Esophagus squamous epithelium (tissue), 4 donors: ENCODE data around the gene UBXN11.

Experiments used
- POLR2A ChIP-seq, 4 donors: fragments of 450-650 bp; IDR thresholded peaks; one replicate each; pipeline ENCODE4 v1.6.1; 2017; ENCODE audit warnings: antibody characterized with exemption in 4 of 4, mild to moderate bottlenecking in 4 of 4, moderate library complexity in 3 of 4
- TF ChIP-seq, protein P1 (sequence below), 6 experiments: fragments of 450-650 bp in 4 of 6; fragments of 200-600 bp in 2 of 6; sonication (generic) in 2 of 6; IDR thresholded peaks; one replicate each; pipeline ENCODE4 v1.5.1; 2016 to 2019; ENCODE audit warnings: antibody characterized with exemption in 6 of 6, mild to moderate bottlenecking in 4 of 6, moderate library complexity in 4 of 6

DNA sequence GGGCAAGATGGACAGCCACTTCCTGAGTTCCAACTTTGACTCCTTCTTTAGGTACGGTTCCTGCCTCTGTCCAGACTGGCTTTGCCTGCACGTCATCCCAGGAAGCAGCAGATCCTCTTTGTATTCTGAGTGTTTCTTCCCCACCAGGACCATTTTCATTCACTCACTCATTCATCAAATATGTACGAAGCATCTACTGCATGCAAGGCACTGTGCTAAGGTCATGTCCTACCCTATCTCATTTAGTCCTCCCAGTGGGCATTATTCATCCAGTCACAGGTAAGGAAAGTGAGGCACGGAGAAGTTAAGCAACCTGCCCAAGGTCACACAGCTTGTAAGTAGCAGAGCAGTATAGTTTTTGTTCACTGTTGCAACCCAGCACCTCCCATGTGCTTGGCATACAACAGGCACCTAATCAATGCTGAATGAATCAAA lies 33.6 kb upstream of the UBXN11 start:
- TF ChIP-seq, protein P1, sequence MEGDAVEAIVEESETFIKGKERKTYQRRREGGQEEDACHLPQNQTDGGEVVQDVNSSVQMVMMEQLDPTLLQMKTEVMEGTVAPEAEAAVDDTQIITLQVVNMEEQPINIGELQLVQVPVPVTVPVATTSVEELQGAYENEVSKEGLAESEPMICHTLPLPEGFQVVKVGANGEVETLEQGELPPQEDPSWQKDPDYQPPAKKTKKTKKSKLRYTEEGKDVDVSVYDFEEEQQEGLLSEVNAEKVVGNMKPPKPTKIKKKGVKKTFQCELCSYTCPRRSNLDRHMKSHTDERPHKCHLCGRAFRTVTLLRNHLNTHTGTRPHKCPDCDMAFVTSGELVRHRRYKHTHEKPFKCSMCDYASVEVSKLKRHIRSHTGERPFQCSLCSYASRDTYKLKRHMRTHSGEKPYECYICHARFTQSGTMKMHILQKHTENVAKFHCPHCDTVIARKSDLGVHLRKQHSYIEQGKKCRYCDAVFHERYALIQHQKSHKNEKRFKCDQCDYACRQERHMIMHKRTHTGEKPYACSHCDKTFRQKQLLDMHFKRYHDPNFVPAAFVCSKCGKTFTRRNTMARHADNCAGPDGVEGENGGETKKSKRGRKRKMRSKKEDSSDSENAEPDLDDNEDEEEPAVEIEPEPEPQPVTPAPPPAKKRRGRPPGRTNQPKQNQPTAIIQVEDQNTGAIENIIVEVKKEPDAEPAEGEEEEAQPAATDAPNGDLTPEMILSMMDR (IDR thresholded peaks at IDR 0.05), result no peak
- TF ChIP-seq POLR2A (IDR thresholded peaks at IDR 0.05), result no peak
